WTC11 (cell line): ENCODE measurements around the gene SLC39A13. TPM values are rescaled to one million over a fixed set of nuclear protein-coding genes. Genes with fewer than 3 reads are reported as not detected.

Source experiments
- ATAC-seq: fragments of 200-7000 bp; cut with Tn5 transposase; 2 replicates; pipeline ENCODE4 v1.10.0; 2021; ENCODE audit warnings: mild to moderate bottlenecking, moderate library complexity
- CTCF ChIA-PET: fragments of 300-600 bp; sonication (Branson Sonifier 250); formaldehyde crosslinking; loops from one replicate; lab custom pipeline; 2021; ENCODE audit warnings: antibody characterized with exemption; lab: Charles Lee
- POLR2A ChIA-PET: fragments of 350-600 bp; sonication (Branson Sonifier 250); formaldehyde crosslinking; loops from one replicate; lab custom pipeline; 2021; ENCODE audit warnings: antibody characterized with exemption; lab: Charles Lee
- DNase-seq: peaks from one replicate; pipeline ENCODE4 v3.0.0; 2021; ENCODE audit warnings: low spot score
- H3K27ac Mint-ChIP-seq: 2 replicates; pipeline ENCODE4 v1.8.0; 2021; ENCODE audit warnings: mixed read lengths
- H3K27me3 Mint-ChIP-seq: 2 replicates; pipeline ENCODE4 v1.8.0; 2021; ENCODE audit warnings: low read depth, mild to moderate bottlenecking, moderate library complexity, mixed read lengths
- H3K36me3 Mint-ChIP-seq: 2 replicates; pipeline ENCODE4 v1.8.0; 2021; ENCODE audit warnings: mixed read lengths
- H3K4me1 Mint-ChIP-seq: 2 replicates; pipeline ENCODE4 v1.8.0; 2022; ENCODE audit warnings: mixed read lengths
- H3K4me3 Mint-ChIP-seq: 2 replicates; pipeline ENCODE4 v1.8.0; 2021; ENCODE audit warnings: mild to moderate bottlenecking, moderate library complexity, mixed read lengths
- H3K9me3 Mint-ChIP-seq: 2 replicates; pipeline ENCODE4 v1.8.0; 2021; ENCODE audit warnings: mixed read lengths
- ARID4B ChIP-seq: sonication (generic); formaldehyde crosslinking; IDR thresholded peaks from 2 replicates; pipeline ENCODE4 v1.8.0; 2023; ENCODE audit warnings: missing genetic modification reagents, mild to moderate bottlenecking, borderline replicate concordance
- ATF2 ChIP-seq: sonication (generic); formaldehyde crosslinking; IDR thresholded peaks from 2 replicates; pipeline ENCODE4 v1.8.1; 2022; ENCODE audit warnings: low read depth, missing genetic modification reagents, borderline replicate concordance
- ESRRA ChIP-seq: sonication (generic); formaldehyde crosslinking; IDR thresholded peaks from 2 replicates; pipeline ENCODE4 v1.8.1; 2022; ENCODE audit warnings: mild to moderate bottlenecking, missing genetic modification reagents, borderline replicate concordance
- ETV6 ChIP-seq: sonication (generic); formaldehyde crosslinking; IDR thresholded peaks from 2 replicates; pipeline ENCODE4 v1.8.1; 2022; ENCODE audit warnings: mild to moderate bottlenecking, missing genetic modification reagents
- FOXJ3 ChIP-seq: sonication (generic); formaldehyde crosslinking; IDR thresholded peaks from 2 replicates; pipeline ENCODE4 v1.9.0; 2021; ENCODE audit warnings: missing genetic modification reagents, mild to moderate bottlenecking, borderline replicate concordance
- GABPB1 ChIP-seq: sonication (generic); formaldehyde crosslinking; IDR thresholded peaks from 2 replicates; pipeline ENCODE4 v1.8.1; 2023; ENCODE audit warnings: mild to moderate bottlenecking, missing genetic modification reagents
- RELA ChIP-seq: sonication (generic); formaldehyde crosslinking; IDR thresholded peaks from 2 replicates; pipeline ENCODE4 v1.8.1; 2022; ENCODE audit warnings: missing genetic modification reagents, mild to moderate bottlenecking, borderline replicate concordance
- SP1 ChIP-seq: sonication (generic); formaldehyde crosslinking; conservative IDR thresholded peaks from 2 replicates; pipeline ENCODE4 v1.8.1; 2022; ENCODE audit warnings: missing genetic modification reagents
- TEAD1 ChIP-seq: sonication (generic); formaldehyde crosslinking; IDR thresholded peaks from 2 replicates; pipeline ENCODE4 v1.8.0; 2022; ENCODE audit warnings: mild to moderate bottlenecking, missing genetic modification reagents
- ZNF425 ChIP-seq: fragments of 250-450 bp; sonication (Bioruptor Pico); conservative IDR thresholded peaks from 2 replicates; pipeline ENCODE4 v1.9.0; 2021; ENCODE audit warnings: mild to moderate bottlenecking
- ZNF532 ChIP-seq: fragments of 250-450 bp; sonication (Bioruptor Pico); IDR thresholded peaks from 2 replicates; pipeline ENCODE4 v1.9.0; 2021; ENCODE audit warnings: mild to moderate bottlenecking, borderline replicate concordance
- total RNA-seq: library from RNA; stranded (reverse); gene quantifications from 3 replicates; pipeline ENCODE4 v1.2.3, GENCODE V29; 2021

SLC39A13 gene
- total RNA-seq, 1 experiment from 2014 or later, result 38.2 TPM

- TF ChIP-seq FOXJ3, result no peak
- no peak for TF ChIP-seq TEAD1 (CRISPR knock-in tag)
- no peak for TF ChIP-seq RELA
These were observed 52.3 kb downstream of the SLC39A13 start (continued) for GRCh38 chr11:47460571-47461235.

- no peaks in the 10 kb centered on the region for H3K9me3 Mint-ChIP-seq
- peaks cover 6% of the 10 kb centered on the region; the same call in 1 of the 2 replicates for H3K36me3 Mint-ChIP-seq
- POLR2A ChIA-PET, result no interaction called here
- no peak overlapping the region for H3K4me3 Mint-ChIP-seq
- no peak for TF ChIP-seq GABPB1 (CRISPR knock-in tag)
- TF ChIP-seq ARID4B (CRISPR knock-in tag), result no peak
- no peak for TF ChIP-seq ATF2 (CRISPR knock-in tag)
- TF ChIP-seq SP1, result no peak
- no peak for TF ChIP-seq ETV6 (CRISPR knock-in tag)
- TF ChIP-seq ZNF532, result no peak
- TF ChIP-seq ESRRA (CRISPR knock-in tag), result no peak
- no peak for TF ChIP-seq ZNF425 (CRISPR knock-in tag)
- H3K4me1 Mint-ChIP-seq, result peaks cover 22% of the 10 kb centered on the region
- H3K27me3 Mint-ChIP-seq, result no peaks in the 10 kb centered on the region
- ATAC-seq (no peak), DNase-seq (no peak)
- H3K27ac Mint-ChIP-seq, result peak overlapping the region; percentile 93
- CTCF ChIA-PET, result no interaction called here
These were observed 53.5 kb downstream of the SLC39A13 start for GRCh38 chr11:47461876-47462275.
